ENCODE data around the gene PIK3C2A. TPM values are rescaled to one million over a fixed set of nuclear protein-coding genes. Genes with fewer than 3 reads are reported as not detected.

Gene PIK3C2A
- total RNA-seq, 1 donor from 2014 or later, result 56.6 TPM

DNA sequence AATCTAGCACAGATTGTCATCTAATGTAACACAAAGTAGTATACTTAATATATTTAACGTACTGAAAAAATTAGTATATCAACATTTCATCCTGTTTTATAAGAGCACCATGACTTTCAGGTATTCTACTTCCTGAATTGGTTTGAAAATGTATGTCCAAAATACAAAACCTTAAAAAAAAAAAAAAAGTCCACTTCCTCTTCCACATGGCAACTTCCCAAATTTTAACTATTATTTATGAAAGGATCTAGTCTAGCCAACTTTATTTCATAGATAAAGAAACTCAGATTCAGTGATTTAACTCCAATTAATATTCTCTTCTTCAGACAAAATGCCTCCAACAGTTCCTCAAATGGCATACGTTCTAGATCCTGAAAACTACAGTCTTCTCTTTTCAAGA, 44.0 kb downstream of the PIK3C2A start:
- DNase-seq (ENCODE audit: low spot score in 2 of 2), result no peak
- Histone ChIP-seq H3K9me3 (no peaks in the 10 kb centered on the region), H3K36me3 (peaks cover 7 to 15% of the 10 kb centered on the region in 2 donors), H3K27ac (no peak overlapping the region), H3K27me3 (no peaks in the 10 kb centered on the region), H3K4me1 (peaks cover 0 to 23% of the 10 kb centered on the region in 2 donors), H3K4me3 (no peak overlapping the region)
- intact Hi-C loops (cut with DNase I), result no loop called here
- TF ChIP-seq, protein P1, sequence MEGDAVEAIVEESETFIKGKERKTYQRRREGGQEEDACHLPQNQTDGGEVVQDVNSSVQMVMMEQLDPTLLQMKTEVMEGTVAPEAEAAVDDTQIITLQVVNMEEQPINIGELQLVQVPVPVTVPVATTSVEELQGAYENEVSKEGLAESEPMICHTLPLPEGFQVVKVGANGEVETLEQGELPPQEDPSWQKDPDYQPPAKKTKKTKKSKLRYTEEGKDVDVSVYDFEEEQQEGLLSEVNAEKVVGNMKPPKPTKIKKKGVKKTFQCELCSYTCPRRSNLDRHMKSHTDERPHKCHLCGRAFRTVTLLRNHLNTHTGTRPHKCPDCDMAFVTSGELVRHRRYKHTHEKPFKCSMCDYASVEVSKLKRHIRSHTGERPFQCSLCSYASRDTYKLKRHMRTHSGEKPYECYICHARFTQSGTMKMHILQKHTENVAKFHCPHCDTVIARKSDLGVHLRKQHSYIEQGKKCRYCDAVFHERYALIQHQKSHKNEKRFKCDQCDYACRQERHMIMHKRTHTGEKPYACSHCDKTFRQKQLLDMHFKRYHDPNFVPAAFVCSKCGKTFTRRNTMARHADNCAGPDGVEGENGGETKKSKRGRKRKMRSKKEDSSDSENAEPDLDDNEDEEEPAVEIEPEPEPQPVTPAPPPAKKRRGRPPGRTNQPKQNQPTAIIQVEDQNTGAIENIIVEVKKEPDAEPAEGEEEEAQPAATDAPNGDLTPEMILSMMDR (IDR thresholded peaks at IDR 0.05), result no peak

DNA sequence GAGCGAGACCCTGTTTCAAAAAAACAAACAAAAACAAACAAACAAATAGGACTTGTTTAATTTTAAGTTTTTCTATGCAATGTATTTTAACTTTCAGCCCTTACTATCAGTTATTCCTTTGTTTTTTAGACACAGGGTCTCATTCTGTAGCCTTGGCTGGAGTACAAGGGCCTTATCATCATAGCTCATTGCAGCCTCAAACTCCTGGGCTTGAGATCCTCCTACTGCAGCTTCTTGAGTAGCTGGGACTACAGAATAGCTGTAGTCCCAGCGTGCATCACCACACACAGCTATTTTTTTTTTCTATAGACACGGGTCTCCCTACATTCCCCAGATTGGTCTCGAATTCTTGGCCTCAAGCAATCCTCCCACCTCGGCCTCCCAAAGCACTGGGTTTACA, 44.5 kb downstream of the PIK3C2A start:
- H3K9me3 ChIP-seq, result no peaks in the 10 kb centered on the region
- H3K36me3 ChIP-seq, result peaks cover 4 to 11% of the 10 kb centered on the region in 2 donors
- TF ChIP-seq, protein P1 (IDR thresholded peaks at IDR 0.05), result no peak
- no peak overlapping the region for H3K4me3 ChIP-seq
- intact Hi-C loops (cut with DNase I), result no loop called here
- H3K4me1 ChIP-seq, result peaks cover 0 to 24% of the 10 kb centered on the region in 2 donors
- no peak for DNase-seq (ENCODE audit: low spot score in 2 of 2)
- no peak overlapping the region for H3K27ac ChIP-seq
- H3K27me3 ChIP-seq, result no peaks in the 10 kb centered on the region

DNA sequence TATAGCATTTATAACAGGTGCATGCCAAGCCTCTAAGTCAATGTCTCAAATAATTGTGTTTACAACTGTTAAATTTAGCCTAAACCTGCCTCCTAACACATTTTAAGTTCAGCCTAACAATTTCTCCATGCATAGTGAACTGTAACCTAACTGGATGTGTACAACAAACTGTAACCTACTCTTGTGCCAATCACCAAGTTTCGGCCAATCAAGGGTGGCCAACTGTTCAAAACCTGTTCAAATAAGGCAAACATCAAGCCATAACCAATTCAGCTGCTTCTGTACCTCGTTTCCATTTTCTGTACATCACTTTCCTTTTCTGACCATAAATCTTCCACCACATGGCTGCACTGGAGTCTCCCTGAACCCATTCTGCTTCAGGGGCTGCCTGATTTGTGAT, 45.4 kb downstream of the PIK3C2A start:
- Histone ChIP-seq H3K9me3 (no peaks in the 10 kb centered on the region), H3K27me3 (no peaks in the 10 kb centered on the region), H3K27ac (no peak overlapping the region), H3K36me3 (peaks cover 0 to 4% of the 10 kb centered on the region in 2 donors), H3K4me1 (peaks cover 0 to 24% of the 10 kb centered on the region in 2 donors), H3K4me3 (no peak overlapping the region)
- TF ChIP-seq, protein P1 (IDR thresholded peaks at IDR 0.05), result no peak
- intact Hi-C loops (cut with DNase I), result no loop called here
- DNase-seq (ENCODE audit: low spot score in 2 of 2), result no peak

DNA sequence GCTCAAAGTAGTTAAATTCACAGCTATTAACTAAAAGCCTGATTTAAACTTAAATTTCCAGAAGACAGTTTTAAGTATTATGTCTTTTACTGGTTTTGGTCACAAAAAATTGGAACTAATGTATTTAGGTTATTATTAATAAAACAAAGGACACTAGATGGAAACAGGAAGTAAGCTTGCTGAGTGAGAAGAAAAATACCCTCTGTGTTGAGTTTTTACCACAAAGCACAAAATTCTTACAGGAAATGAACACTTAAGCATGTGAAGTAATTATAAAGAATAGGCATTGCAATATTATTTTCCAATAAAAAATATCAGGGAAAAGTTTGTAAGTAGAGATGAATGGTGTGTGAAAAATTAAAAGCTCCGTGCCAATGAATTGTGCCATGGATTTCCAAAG, 46.3 kb downstream of the PIK3C2A start:
- H3K27me3 ChIP-seq, result no peaks in the 10 kb centered on the region
- no peak overlapping the region for H3K4me3 ChIP-seq
- H3K4me1 ChIP-seq, result peaks cover 0 to 26% of the 10 kb centered on the region in 2 donors
- no peaks in the 10 kb centered on the region for H3K36me3 ChIP-seq
- intact Hi-C loops (cut with DNase I), result no loop called here
- no peak for DNase-seq (ENCODE audit: low spot score in 2 of 2)
- TF ChIP-seq, protein P1 (IDR thresholded peaks at IDR 0.05), result no peak
- H3K9me3 ChIP-seq, result no peaks in the 10 kb centered on the region
- H3K27ac ChIP-seq, result peak overlapping the region in 1 of 2 donors; percentile 24

DNA sequence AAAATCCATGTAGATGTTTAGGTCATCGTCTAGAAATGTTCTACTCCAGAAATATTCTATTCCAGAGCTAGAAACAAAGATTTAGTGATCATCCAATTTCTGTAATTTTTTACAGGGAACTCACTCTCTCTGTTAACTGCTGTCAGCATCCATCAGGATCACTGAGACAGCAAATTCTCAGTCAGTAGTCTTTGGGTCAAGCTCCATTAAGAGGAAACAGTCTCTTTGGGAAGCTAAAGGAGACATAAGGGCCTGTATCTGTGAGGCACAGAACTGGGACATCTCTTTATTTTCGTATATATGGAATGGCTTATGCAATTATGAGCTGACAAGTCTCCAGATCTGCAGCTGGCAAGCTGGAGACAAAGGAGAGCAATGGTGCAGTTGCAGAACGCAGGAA, 48.3 kb downstream of the PIK3C2A start:
- Histone ChIP-seq H3K4me1 (peaks cover 0 to 38% of the 10 kb centered on the region in 2 donors), H3K4me3 (no peak overlapping the region), H3K9me3 (no peaks in the 10 kb centered on the region), H3K27ac (no peak overlapping the region), H3K36me3 (no peaks in the 10 kb centered on the region), H3K27me3 (no peaks in the 10 kb centered on the region)
- no peak for DNase-seq (ENCODE audit: low spot score in 2 of 2)
- intact Hi-C loops (cut with DNase I), result no loop called here
- TF ChIP-seq, protein P1 (IDR thresholded peaks at IDR 0.05), result no peak

Other genes starting within 250 kb of the PIK3C2A start
- 9.5 TPM for gene PLEKHA7, start 193.6 kb downstream of the PIK3C2A start, total RNA-seq
- 987 TPM for gene RPS13, start 130.3 kb downstream of the PIK3C2A start, total RNA-seq
- gene NUCB2, start 68.8 kb upstream of the PIK3C2A start, total RNA-seq, result 47.8 TPM
- gene NCR3LG1, start 143.8 kb upstream of the PIK3C2A start, total RNA-seq, result 0.21 TPM
- gene KCNJ11, start 180.7 kb upstream of the PIK3C2A start, total RNA-seq, result not detected